Upper lobe of left lung (tissue), 4 donors: ENCODE measurements around the gene AGBL1.

Experiments used
- CTCF ChIP-seq, 6 experiments: fragments of 450-650 bp in 4 of 6; fragments of 200-600 bp in 2 of 6; sonication (generic) in 2 of 6; IDR thresholded peaks; one replicate each; pipeline ENCODE4 v1.5.1; 2016 to 2019; ENCODE audit warnings: antibody characterized with exemption in 6 of 6
- POLR2A ChIP-seq, 4 donors: fragments of 450-650 bp; IDR thresholded peaks; one replicate each; pipeline ENCODE4 v1.5.1; 2016 to 2017; ENCODE audit warnings: antibody characterized with exemption in 4 of 4, mild to moderate bottlenecking in 2 of 4
- POLR2AphosphoS5 ChIP-seq, 2 donors: sonication (generic); formaldehyde crosslinking; IDR thresholded peaks; one replicate each; pipeline ENCODE4 v1.5.1; 2017; ENCODE audit warnings: antibody characterized with exemption in 2 of 2

GRCh38 chr15:86942285-86942684, 862.6 kb downstream of the AGBL1 start:
- TF ChIP-seq POLR2A (IDR thresholded peaks at IDR 0.05), result no peak
- no peak for TF ChIP-seq POLR2AphosphoS5 (IDR thresholded peaks at IDR 0.05)
- no peak for TF ChIP-seq CTCF (IDR thresholded peaks at IDR 0.05)
